Stomach smooth muscle (tissue), 2 donors: Measurements from ENCODE around the gene STEAP2.

Experiments used
- H3K27ac ChIP-seq: one replicate; pipeline ENCODE4 v1.7.0; 2013; ENCODE audit warnings: mild to moderate bottlenecking, low read length, inconsistent platforms
- H3K27me3 ChIP-seq, 2 donors: one replicate each; pipeline ENCODE4 v1.7.0; 2013; ENCODE audit warnings: low read length in 2 of 2; ENCODE audit not compliant: insufficient read depth in 2 of 2, control insufficient read depth in 1 of 2
- H3K36me3 ChIP-seq, 2 donors: one replicate each; pipeline ENCODE4 v1.7.0; 2013; ENCODE audit warnings: low read length in 2 of 2; ENCODE audit not compliant: control insufficient read depth in 2 of 2, insufficient read depth in 2 of 2
- H3K4me1 ChIP-seq: one replicate; pipeline ENCODE4 v1.7.0; 2013; ENCODE audit warnings: low read length; ENCODE audit not compliant: control insufficient read depth, insufficient read depth
- H3K4me3 ChIP-seq, 2 donors: one replicate each; pipeline ENCODE4 v1.7.0; 2013; ENCODE audit warnings: low read length in 2 of 2
- H3K9ac ChIP-seq, 2 donors: one replicate each; pipeline ENCODE4 v1.7.0; 2013; ENCODE audit warnings: low read length in 2 of 2, mild to moderate bottlenecking in 1 of 2
- H3K9me3 ChIP-seq, 2 donors: one replicate each; pipeline ENCODE4 v1.7.0; 2013; ENCODE audit warnings: low read length in 2 of 2; ENCODE audit not compliant: control insufficient read depth in 2 of 2
- donor health status: healthy.
- donor health status: Pancreatic carcinoma.

STEAP2 gene

GRCh38 chr7:90222390-90222789, 10.8 kb downstream of the STEAP2 start:
- Histone ChIP-seq H3K27ac (no peak overlapping the region), H3K36me3 (no peaks in the 10 kb centered on the region), H3K9ac (no peak overlapping the region), H3K4me1 (no peaks in the 10 kb centered on the region), H3K9me3 (no peaks in the 10 kb centered on the region), H3K4me3 (no peak overlapping the region), H3K27me3 (no peaks in the 10 kb centered on the region)

GRCh38 chr7:90222811-90223725, 11.5 kb downstream of the STEAP2 start:
- Histone ChIP-seq H3K27me3 (no peaks in the 10 kb centered on the region), H3K27ac (peak overlapping the region; percentile 32), H3K4me3 (no peak overlapping the region)

GRCh38 chr7:90224195-90224594, 12.7 kb downstream of the STEAP2 start:
- Histone ChIP-seq H3K27ac (no peak overlapping the region), H3K36me3 (peaks cover 0 to 3% of the 10 kb centered on the region in 2 donors)

More at GRCh38 chr7:90222811-90223725, 11.5 kb downstream of the STEAP2 start:
- H3K9me3 ChIP-seq: no peaks in the 10 kb centered on the region
- no peaks in the 10 kb centered on the region for H3K4me1 ChIP-seq
- H3K36me3 ChIP-seq: no peaks in the 10 kb centered on the region
- H3K9ac ChIP-seq: no peak overlapping the region

GRCh38 chr7:90225181-90225580, 13.6 kb downstream of the STEAP2 start:
- Histone ChIP-seq H3K9ac (no peak overlapping the region), H3K4me1 (no peaks in the 10 kb centered on the region), H3K36me3 (peaks cover 0 to 3% of the 10 kb centered on the region in 2 donors), H3K27me3 (no peaks in the 10 kb centered on the region), H3K4me3 (no peak overlapping the region), H3K27ac (no peak overlapping the region), H3K9me3 (no peaks in the 10 kb centered on the region)

More at GRCh38 chr7:90224195-90224594, 12.7 kb downstream of the STEAP2 start:
- Histone ChIP-seq H3K4me1 (no peaks in the 10 kb centered on the region), H3K9ac (no peak overlapping the region), H3K9me3 (no peaks in the 10 kb centered on the region), H3K27me3 (no peaks in the 10 kb centered on the region), H3K4me3 (no peak overlapping the region)

- Histone ChIP-seq H3K4me3 (no peak overlapping the region), H3K36me3 (peaks cover 0 to 3% of the 10 kb centered on the region in 2 donors), H3K9me3 (no peaks in the 10 kb centered on the region), H3K27me3 (no peaks in the 10 kb centered on the region), H3K9ac (no peak overlapping the region), H3K27ac (no peak overlapping the region), H3K4me1 (no peaks in the 10 kb centered on the region)
Observed at GRCh38 chr7:90225601-90226000, 14.1 kb downstream of the STEAP2 start.

GRCh38 chr7:90227259-90227658, 15.7 kb downstream of the STEAP2 start:
- Histone ChIP-seq H3K4me3 (no peak overlapping the region), H3K27me3 (no peaks in the 10 kb centered on the region), H3K36me3 (peaks cover 0 to 3% of the 10 kb centered on the region in 2 donors), H3K27ac (no peak overlapping the region), H3K9ac (no peak overlapping the region), H3K4me1 (no peaks in the 10 kb centered on the region), H3K9me3 (no peaks in the 10 kb centered on the region)

GRCh38 chr7:90229682-90230081, 18.1 kb downstream of the STEAP2 start:
- H3K9ac ChIP-seq: no peak overlapping the region
- no peaks in the 10 kb centered on the region for H3K27me3 ChIP-seq
- H3K27ac ChIP-seq: no peak overlapping the region
- H3K4me3 ChIP-seq: no peak overlapping the region
- H3K9me3 ChIP-seq: no peaks in the 10 kb centered on the region
- peaks cover 0 to 6% of the 10 kb centered on the region in 2 donors for H3K36me3 ChIP-seq
- no peaks in the 10 kb centered on the region for H3K4me1 ChIP-seq

- H3K27ac ChIP-seq: no peak overlapping the region
- no peaks in the 10 kb centered on the region for H3K27me3 ChIP-seq
- no peak overlapping the region for H3K4me3 ChIP-seq
- H3K4me1 ChIP-seq: no peaks in the 10 kb centered on the region
- peaks cover 0 to 6% of the 10 kb centered on the region in 2 donors for H3K36me3 ChIP-seq
- H3K9ac ChIP-seq: no peak overlapping the region
- no peaks in the 10 kb centered on the region for H3K9me3 ChIP-seq
Observed at GRCh38 chr7:90230834-90231233, 19.3 kb downstream of the STEAP2 start.

GRCh38 chr7:90231304-90231703, 19.8 kb downstream of the STEAP2 start:
- Histone ChIP-seq H3K4me3 (no peak overlapping the region), H3K36me3 (peaks cover 0 to 6% of the 10 kb centered on the region in 2 donors)

GRCh38 chr7:90232430-90232829, 20.9 kb downstream of the STEAP2 start:
- Histone ChIP-seq H3K4me3 (no peak overlapping the region), H3K9me3 (no peaks in the 10 kb centered on the region), H3K4me1 (no peaks in the 10 kb centered on the region), H3K9ac (no peak overlapping the region), H3K27ac (no peak overlapping the region), H3K27me3 (no peaks in the 10 kb centered on the region), H3K36me3 (peaks cover 0 to 6% of the 10 kb centered on the region in 2 donors)

More at GRCh38 chr7:90231304-90231703, 19.8 kb downstream of the STEAP2 start:
- no peak overlapping the region for H3K9ac ChIP-seq
- no peak overlapping the region for H3K27ac ChIP-seq
- no peaks in the 10 kb centered on the region for H3K4me1 ChIP-seq
- no peaks in the 10 kb centered on the region for H3K9me3 ChIP-seq
- no peaks in the 10 kb centered on the region for H3K27me3 ChIP-seq

- Histone ChIP-seq H3K27ac (no peak overlapping the region), H3K9me3 (no peaks in the 10 kb centered on the region), H3K4me3 (no peak overlapping the region), H3K4me1 (no peaks in the 10 kb centered on the region), H3K36me3 (peaks cover 0 to 4% of the 10 kb centered on the region in 2 donors), H3K9ac (no peak overlapping the region), H3K27me3 (no peaks in the 10 kb centered on the region)
Observed at GRCh38 chr7:90233569-90233968, 22.0 kb downstream of the STEAP2 start.
